OCI-LY3 (cell line): ENCODE data around the gene ANKRD63.

Source experiments
- H2AFZ ChIP-seq: fragments of 200-600, 300-600 bp; shearing (Covaris generic); 2 replicates; pipeline ENCODE4 v1.6.0; 2014; ENCODE audit warnings: antibody characterized with exemption, low read depth, low read length
- H3K27ac ChIP-seq: fragments of 200-600, 300-600 bp; sonication (generic); 2 replicates; pipeline ENCODE4 v1.5.1; 2014; ENCODE audit warnings: mild to moderate bottlenecking, low read length, moderate library complexity, mixed read lengths
- H3K27me3 ChIP-seq: fragments of 200-600, 300-600 bp; sonication (generic); 2 replicates; pipeline ENCODE4 v1.6.1; 2014; ENCODE audit warnings: low read depth, low read length, mixed read lengths
- H3K36me3 ChIP-seq: fragments of 200-600, 300-600 bp; sonication (generic); replicated peaks from 2 replicates; pipeline ENCODE3; 2014; ENCODE audit warnings: low read depth, low read length, mixed read lengths
- H3K4me1 ChIP-seq: fragments of 300-600, 200-600 bp; sonication (generic); 2 replicates; pipeline ENCODE4 v1.6.1; 2014; ENCODE audit warnings: low read length, mixed read lengths
- H3K4me2 ChIP-seq: fragments of 200-600, 300-600 bp; sonication (generic); 2 replicates; pipeline ENCODE4 v1.6.1; 2014; ENCODE audit warnings: low read length, mixed read lengths
- H3K4me3 ChIP-seq: fragments of 300-600, 200-600 bp; sonication (generic); 2 replicates; pipeline ENCODE4 v1.5.1; 2014; ENCODE audit warnings: antibody characterized with exemption, mild to moderate bottlenecking, low read length, moderate library complexity
- H3K79me2 ChIP-seq: fragments of 300-600, 200-600 bp; shearing (Covaris generic); 2 replicates; pipeline ENCODE4 v1.6.1; 2014; ENCODE audit warnings: mild to moderate bottlenecking, low read length, mixed read lengths
- H3K9ac ChIP-seq: fragments of 300-600, 200-600 bp; shearing (Covaris generic); 2 replicates; pipeline ENCODE4 v1.6.0; 2014; ENCODE audit warnings: mild to moderate bottlenecking, low read length, moderate library complexity
- H3K9me3 ChIP-seq: fragments of 200-600, 300-600 bp; shearing (Covaris generic); 2 replicates; pipeline ENCODE4 v1.6.1; 2014; ENCODE audit warnings: low read length, mixed read lengths; ENCODE audit not compliant: insufficient read depth
- H4K20me1 ChIP-seq: fragments of 200-600, 300-600 bp; sonication (generic); 2 replicates; pipeline ENCODE4 v1.6.1; 2016; ENCODE audit warnings: low read length, mixed read lengths; ENCODE audit not compliant: insufficient read depth
- CTCF ChIP-seq: fragments of 200-600, 300-600 bp; sonication (generic); IDR thresholded peaks from 2 replicates; pipeline ENCODE4 v1.5.1; 2014; ENCODE audit warnings: antibody characterized with exemption, low read length, low read depth
- EZH2phosphoT487 ChIP-seq: fragments of 200-600 bp; shearing (Covaris generic); IDR thresholded peaks from 2 replicates; pipeline ENCODE4 v1.6.1; 2018; ENCODE audit warnings: antibody characterized with exemption, mixed run types, low read depth

Gene ANKRD63

GRCh38 chr15:40328176-40328575 is 45.3 kb upstream of the ANKRD63 start:
- H3K4me2 ChIP-seq: no peak overlapping the region
- no peaks in the 10 kb centered on the region for H3K9me3 ChIP-seq
- peaks cover 23% of the 10 kb centered on the region for H3K4me1 ChIP-seq
- 0 out of 2 replicates have a peak, but pooled peaks cover 2% of the 10 kb centered on the region for H3K79me2 ChIP-seq
- H3K27me3 ChIP-seq: no peaks in the 10 kb centered on the region
- no peak overlapping the region for H3K27ac ChIP-seq
- peaks cover 43% of the 10 kb centered on the region for H3K36me3 ChIP-seq
- no peak overlapping the region for H2AFZ ChIP-seq
- TF ChIP-seq EZH2phosphoT487 (no peak), CTCF (no peak)
- H3K9ac ChIP-seq: no peak overlapping the region
- H3K4me3 ChIP-seq: no peak overlapping the region
- H4K20me1 ChIP-seq: 0 out of 2 replicates have a peak, but pooled peaks cover 9% of the 10 kb centered on the region

- H3K79me2 ChIP-seq: 0 out of 2 replicates have a peak, but pooled peaks cover 2% of the 10 kb centered on the region
- H2AFZ ChIP-seq: no peak overlapping the region
- TF ChIP-seq CTCF: no peak
- no peak for TF ChIP-seq EZH2phosphoT487
- H3K4me2 ChIP-seq: no peak overlapping the region
- H3K9me3 ChIP-seq: no peaks in the 10 kb centered on the region
- peaks cover 43% of the 10 kb centered on the region for H3K36me3 ChIP-seq
- no peak overlapping the region for H3K27ac ChIP-seq
- H4K20me1 ChIP-seq: 0 out of 2 replicates have a peak, but pooled peaks cover 9% of the 10 kb centered on the region
- no peaks in the 10 kb centered on the region for H3K27me3 ChIP-seq
- H3K4me1 ChIP-seq: peaks cover 30% of the 10 kb centered on the region
- H3K4me3 ChIP-seq: no peak overlapping the region
- H3K9ac ChIP-seq: no peak overlapping the region
Measured at GRCh38 chr15:40327457-40327856, 44.6 kb upstream of the ANKRD63 start.

- Histone ChIP-seq H4K20me1 (0 out of 2 replicates have a peak, but pooled peaks cover 9% of the 10 kb centered on the region), H3K27ac (no peak overlapping the region), H3K36me3 (peaks cover 39% of the 10 kb centered on the region), H3K27me3 (no peaks in the 10 kb centered on the region), H2AFZ (no peak overlapping the region), H3K9ac (no peak overlapping the region), H3K9me3 (no peaks in the 10 kb centered on the region), H3K79me2 (0 out of 2 replicates have a peak, but pooled peaks cover 2% of the 10 kb centered on the region), H3K4me3 (no peak overlapping the region), H3K4me2 (no peak overlapping the region), H3K4me1 (peaks cover 35% of the 10 kb centered on the region)
- TF ChIP-seq EZH2phosphoT487 (no peak), CTCF (no peak)
Measured at GRCh38 chr15:40325700-40326099, 42.8 kb upstream of the ANKRD63 start.

- H3K4me1 ChIP-seq: peaks cover 30% of the 10 kb centered on the region
- 0 out of 2 replicates have a peak, but pooled peaks cover 9% of the 10 kb centered on the region for H4K20me1 ChIP-seq
- H3K27me3 ChIP-seq: no peaks in the 10 kb centered on the region
- H3K79me2 ChIP-seq: 0 out of 2 replicates have a peak, but pooled peaks cover 2% of the 10 kb centered on the region
- H3K4me3 ChIP-seq: peak overlapping the region; percentile 88
- H3K9ac ChIP-seq: 0 out of 2 replicates have a peak overlapping the region, but pooled peaks have one; percentile 69
- H2AFZ ChIP-seq: no peak overlapping the region
- H3K4me2 ChIP-seq: peak overlapping the region; percentile 93
- peaks cover 39% of the 10 kb centered on the region for H3K36me3 ChIP-seq
- no peaks in the 10 kb centered on the region for H3K9me3 ChIP-seq
- no peak overlapping the region for H3K27ac ChIP-seq
- TF ChIP-seq EZH2phosphoT487 (no peak), CTCF (no peak)
Measured at GRCh38 chr15:40325188-40325587, 42.3 kb upstream of the ANKRD63 start.
